Measurements from ENCODE around the gene ATL3. TPM values are rescaled to one million over a fixed set of nuclear protein-coding genes. Genes with fewer than 3 reads are reported as not detected.
A peak's percentile ranks its signal among the peaks of the same experiment; 100 is the strongest.

The ATL3 gene
- total RNA-seq, 3 donors from 2014 or later (not counting 1 experiment from before 2014, with no cell fraction given) = 35.7 to 46.8 (median 41.6) TPM

DNA sequence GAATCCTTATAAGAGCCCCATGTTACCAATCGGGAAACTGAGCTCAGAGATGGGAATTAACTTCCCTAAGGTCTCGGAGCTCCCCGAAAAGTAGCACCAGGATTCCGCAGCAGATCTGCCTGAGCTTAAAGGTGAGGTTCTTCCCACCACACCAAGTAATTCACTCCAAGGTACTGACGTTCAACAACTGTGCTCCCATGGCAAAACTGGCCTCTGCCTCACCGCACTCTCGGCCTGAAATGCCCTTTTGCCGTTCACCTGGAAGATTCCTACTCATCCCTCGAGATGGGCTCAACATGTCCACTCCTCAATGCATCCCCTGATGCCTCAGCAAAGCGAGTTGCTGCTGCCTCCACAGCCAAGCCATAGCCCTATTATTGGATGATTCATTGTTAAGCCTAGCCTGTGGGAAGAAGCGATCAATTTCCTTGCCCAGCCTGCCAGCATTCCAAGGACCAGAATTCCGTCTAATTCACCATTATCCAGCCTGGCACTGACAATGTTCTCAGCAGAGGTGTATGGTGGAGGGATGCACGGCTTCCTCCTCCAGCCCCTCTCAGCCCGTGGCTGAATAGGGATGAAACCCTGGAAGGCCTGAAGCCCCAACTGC is 61.1 kb downstream of the ATL3 start:
- ATAC-seq (no peak), DNase-seq (no peak)
- TF ChIP-seq CTCF (IDR thresholded peaks at IDR 0.05) = no peak
- Histone ChIP-seq H3K4me3 (ENCODE audit: low read length) (no peak overlapping the region), H3K27ac (ENCODE audit: low read length) (no peak overlapping the region), H3K27me3 (ENCODE audit: control insufficient read depth, insufficient read depth, low read length) (no peaks in the 10 kb centered on the region), H3K4me1 (ENCODE audit: control insufficient read depth, insufficient read depth, low read length) (peaks cover 19% of the 10 kb centered on the region), H3K36me3 (ENCODE audit: control insufficient read depth, insufficient read depth, low read length) (no peaks in the 10 kb centered on the region), H3K9me3 (ENCODE audit: control insufficient read depth, insufficient read depth, low read length) (no peaks in the 10 kb centered on the region)
- no peaks in the 10 kb centered on the region for H3K36me3 Mint-ChIP-seq
- H3K9me3 Mint-ChIP-seq = no peaks in the 10 kb centered on the region
- no peak overlapping the region for H3K4me3 Mint-ChIP-seq
- peaks cover 30 to 50% of the 10 kb centered on the region in 2 donors for H3K4me1 Mint-ChIP-seq
- intact Hi-C loops (cut with micrococcal nuclease) = loop anchor here (5.0 kb wide), 3 partner anchors 38 to 73 kb away; partner anchors contain the start of gene PLAAT4
- no peaks in the 10 kb centered on the region for H3K27me3 Mint-ChIP-seq (ENCODE audit: low read depth in 2 of 2)
- 93% methylated on average over 14 of the region's 14 CpGs for WGBS (ENCODE audit: insufficient coverage)
- peak overlapping the region; percentile 76 to 91 for H3K27ac Mint-ChIP-seq

- WGBS (ENCODE audit: insufficient coverage) = 76% methylated on average over 3 of the region's 4 CpGs
- H3K27me3 Mint-ChIP-seq (ENCODE audit: low read depth in 2 of 2) = no peaks in the 10 kb centered on the region
- no peak overlapping the region for H3K27ac ChIP-seq (ENCODE audit: low read length)
- TF ChIP-seq CTCF (IDR thresholded peaks at IDR 0.05) = no peak
- peaks cover 30 to 48% of the 10 kb centered on the region in 2 donors for H3K4me1 Mint-ChIP-seq
- H3K36me3 Mint-ChIP-seq = no peaks in the 10 kb centered on the region
- H3K4me1 ChIP-seq (ENCODE audit: control insufficient read depth, insufficient read depth, low read length) = peaks cover 19% of the 10 kb centered on the region
- no peak overlapping the region for H3K4me3 ChIP-seq (ENCODE audit: low read length)
- H3K36me3 ChIP-seq (ENCODE audit: control insufficient read depth, insufficient read depth, low read length) = no peaks in the 10 kb centered on the region
- no peak for ATAC-seq
- H3K27me3 ChIP-seq (ENCODE audit: control insufficient read depth, insufficient read depth, low read length) = no peaks in the 10 kb centered on the region
- no peaks in the 10 kb centered on the region for H3K9me3 Mint-ChIP-seq
- peak overlapping the region; percentile 76 to 91 for H3K27ac Mint-ChIP-seq
- no peak overlapping the region for H3K4me3 Mint-ChIP-seq
- no peak for DNase-seq
- no peaks in the 10 kb centered on the region for H3K9me3 ChIP-seq (ENCODE audit: control insufficient read depth, insufficient read depth, low read length)
- intact Hi-C loops (cut with micrococcal nuclease) = no loop called here
Observed at GRCh38 chr11:63609536-63609935, 61.6 kb downstream of the ATL3 start.

- intact Hi-C loops (cut with micrococcal nuclease) = no loop called here
- H3K9me3 ChIP-seq (ENCODE audit: control insufficient read depth, insufficient read depth, low read length) = no peaks in the 10 kb centered on the region
- H3K36me3 Mint-ChIP-seq = no peaks in the 10 kb centered on the region
Observed at GRCh38 chr11:63608353-63609345, 62.5 kb downstream of the ATL3 start.

More at GRCh38 chr11:63608353-63609345, 62.5 kb downstream of the ATL3 start:
- 94% methylated on average over 9 of the region's 11 CpGs for WGBS (ENCODE audit: insufficient coverage)
- H3K4me3 Mint-ChIP-seq = no peak overlapping the region
- peaks cover 30 to 39% of the 10 kb centered on the region in 2 donors for H3K4me1 Mint-ChIP-seq
- peak overlapping the region; percentile 76 to 91 for H3K27ac Mint-ChIP-seq
- DNase-seq = no peak
- H3K4me3 ChIP-seq (ENCODE audit: low read length) = no peak overlapping the region
- H3K9me3 Mint-ChIP-seq = no peaks in the 10 kb centered on the region
- H3K36me3 ChIP-seq (ENCODE audit: control insufficient read depth, insufficient read depth, low read length) = no peaks in the 10 kb centered on the region
- H3K4me1 ChIP-seq (ENCODE audit: control insufficient read depth, insufficient read depth, low read length) = peaks cover 15% of the 10 kb centered on the region
- no peak for TF ChIP-seq CTCF (IDR thresholded peaks at IDR 0.05)
- H3K27me3 ChIP-seq (ENCODE audit: control insufficient read depth, insufficient read depth, low read length) = no peaks in the 10 kb centered on the region
- H3K27ac ChIP-seq (ENCODE audit: low read length) = no peak overlapping the region
- ATAC-seq = no peak
- H3K27me3 Mint-ChIP-seq (ENCODE audit: low read depth in 2 of 2) = no peaks in the 10 kb centered on the region

Measured in natural killer cell (primary cell).